Activated CD4-positive, alpha-beta T cell treated with anti-CD3 and anti-CD28 coated beads, Interleukin-2, amount 50 U/mL, for 24 hours (primary cell): ENCODE measurements around the gene TSPAN11.
"Not testable (repeated sequence)": the region's sequence is repeated elsewhere in the genome, so short reads cannot be mapped to it uniquely, and the experiment has no call there.

Experiments used
- DNase-seq, 2 donors: peaks; one replicate each; pipeline ENCODE4 v3.0.0-alpha.2; 2020; ENCODE audit warnings: low read depth in 1 of 2, low spot score in 1 of 2

TSPAN11 gene, protein sequence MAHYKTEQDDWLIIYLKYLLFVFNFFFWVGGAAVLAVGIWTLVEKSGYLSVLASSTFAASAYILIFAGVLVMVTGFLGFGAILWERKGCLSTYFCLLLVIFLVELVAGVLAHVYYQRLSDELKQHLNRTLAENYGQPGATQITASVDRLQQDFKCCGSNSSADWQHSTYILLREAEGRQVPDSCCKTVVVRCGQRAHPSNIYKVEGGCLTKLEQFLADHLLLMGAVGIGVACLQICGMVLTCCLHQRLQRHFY

DNA sequence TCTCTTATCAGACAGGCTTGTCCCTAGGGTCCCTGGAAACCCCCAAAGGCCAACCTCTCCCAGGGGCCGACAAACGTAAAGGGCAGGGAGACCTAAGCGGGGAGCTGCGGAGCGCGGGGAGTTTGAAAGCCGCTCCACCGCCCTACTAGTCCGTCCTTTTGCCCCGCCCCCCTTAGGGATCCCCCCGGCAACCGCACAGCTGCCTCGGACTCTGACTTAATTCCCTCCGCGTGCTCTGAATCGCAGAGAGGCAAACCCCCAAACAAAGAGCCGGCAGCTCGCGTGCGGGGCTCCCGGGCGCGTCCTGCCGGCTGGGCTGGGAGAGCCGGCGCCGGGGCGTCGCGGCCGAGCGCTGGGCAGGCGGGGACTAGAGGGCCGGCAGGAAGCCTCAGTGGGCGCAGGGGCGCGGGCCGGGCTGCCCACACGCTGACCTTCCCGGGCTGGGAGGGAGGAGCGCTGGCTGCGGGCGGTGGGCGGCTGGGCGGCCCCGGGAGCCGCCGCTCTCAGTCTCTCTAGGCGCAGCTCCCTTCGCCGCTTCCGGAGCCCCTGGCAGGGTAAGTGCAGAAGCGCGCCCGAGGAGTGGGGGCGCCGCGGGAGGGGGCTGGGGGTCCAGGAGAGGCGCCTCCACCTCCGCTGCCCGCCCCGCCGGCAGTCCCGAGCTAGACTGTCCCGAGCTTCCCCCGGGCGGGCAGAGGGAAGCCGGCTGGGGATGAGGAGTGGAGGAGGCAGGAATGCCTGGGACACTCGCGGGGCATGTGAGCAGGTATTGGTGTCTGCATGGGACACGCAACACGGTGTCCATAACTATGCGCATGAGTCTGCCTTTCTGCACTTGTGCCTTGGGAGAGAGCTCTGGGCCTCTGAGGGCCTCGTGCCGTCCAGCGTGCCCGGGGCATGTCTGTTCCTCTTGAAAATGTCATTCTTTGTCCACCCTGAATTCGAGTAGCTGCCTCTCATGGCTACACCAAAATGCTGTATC, at the start of gene TSPAN11:
Gene TSPAN11 (plus strand): TSS at position 506 of the 979 bp plus-strand sequence. CDS start 27,244 bp downstream, outside the sequence.
- no peak for DNase-seq

DNA sequence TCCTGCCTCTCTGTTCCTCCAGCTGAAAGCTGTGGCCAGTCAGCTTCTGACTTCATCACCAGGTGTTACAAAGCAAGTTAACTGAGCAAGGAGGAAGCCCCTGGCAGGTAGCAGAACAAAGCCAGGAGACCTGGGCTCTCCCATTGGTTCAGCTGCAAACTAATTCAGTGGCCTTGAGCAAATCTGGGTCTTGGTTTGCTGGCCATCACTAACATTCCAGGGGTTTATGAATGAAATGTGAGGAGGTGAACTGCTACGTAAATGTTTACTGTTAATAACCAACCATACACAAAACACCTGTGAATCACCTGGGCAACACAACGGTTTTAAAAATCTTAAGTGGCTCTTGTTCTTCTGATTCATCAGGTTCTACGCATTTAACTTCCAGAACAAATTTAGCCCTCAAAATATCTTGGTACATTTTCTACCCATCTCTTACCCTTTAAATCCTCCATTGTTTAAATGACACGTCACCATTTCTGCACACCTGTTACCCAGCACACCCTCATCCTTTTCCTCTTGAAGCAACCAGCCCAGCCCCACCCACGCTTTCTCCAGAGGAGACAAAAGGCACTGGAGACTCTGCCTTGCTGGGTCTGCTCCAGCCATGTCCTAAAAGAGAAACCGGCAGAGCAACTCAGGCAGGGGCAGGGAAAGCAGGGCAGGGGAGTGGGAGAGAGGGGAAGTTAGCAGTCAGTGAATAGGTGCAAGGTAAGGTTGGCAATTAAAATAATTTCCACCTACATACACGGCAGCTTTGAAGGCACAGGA, 49.3 kb upstream of the TSPAN11 start:
- DNase-seq: no peak

DNA sequence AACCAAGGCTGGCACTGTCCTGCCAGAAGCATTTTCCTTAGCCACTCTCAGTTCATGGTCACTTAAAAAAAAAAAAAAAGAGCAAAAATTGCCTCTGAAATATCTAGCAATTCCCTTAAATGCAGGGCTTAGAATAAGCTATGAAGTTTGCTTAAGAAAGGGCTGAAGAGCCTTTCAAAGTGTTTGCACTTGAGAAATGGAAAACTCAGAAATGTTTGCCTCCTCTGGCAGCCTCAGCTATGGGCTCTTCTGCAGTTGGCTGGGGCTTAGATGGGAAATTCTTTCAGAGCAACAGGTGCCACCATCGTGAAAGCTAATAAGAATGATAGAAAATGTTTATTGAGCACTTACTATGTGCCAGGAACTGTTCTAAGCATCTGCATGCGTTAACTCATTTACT, 48.5 kb upstream of the TSPAN11 start:
- DNase-seq: no peak

DNA sequence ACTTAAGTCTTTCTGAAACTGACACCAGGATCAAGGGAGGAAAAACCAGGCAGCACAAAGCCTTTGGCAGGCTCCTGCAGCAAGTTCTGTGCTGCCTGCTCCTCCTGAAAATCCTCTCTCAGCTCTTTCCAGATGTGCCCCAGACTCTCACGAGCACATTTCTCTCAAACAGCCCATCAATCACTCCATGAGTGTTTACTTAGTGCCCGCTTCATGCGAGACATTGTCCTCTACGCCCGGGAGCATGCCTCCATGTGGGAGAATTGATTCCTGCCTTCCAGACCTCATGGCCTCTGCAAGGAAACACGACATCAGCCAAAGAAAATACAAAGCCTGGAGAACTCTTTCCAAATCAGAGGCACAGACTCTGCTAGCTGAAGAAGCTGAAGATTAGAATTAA, 46.5 kb upstream of the TSPAN11 start:
- DNase-seq: no peak

DNA sequence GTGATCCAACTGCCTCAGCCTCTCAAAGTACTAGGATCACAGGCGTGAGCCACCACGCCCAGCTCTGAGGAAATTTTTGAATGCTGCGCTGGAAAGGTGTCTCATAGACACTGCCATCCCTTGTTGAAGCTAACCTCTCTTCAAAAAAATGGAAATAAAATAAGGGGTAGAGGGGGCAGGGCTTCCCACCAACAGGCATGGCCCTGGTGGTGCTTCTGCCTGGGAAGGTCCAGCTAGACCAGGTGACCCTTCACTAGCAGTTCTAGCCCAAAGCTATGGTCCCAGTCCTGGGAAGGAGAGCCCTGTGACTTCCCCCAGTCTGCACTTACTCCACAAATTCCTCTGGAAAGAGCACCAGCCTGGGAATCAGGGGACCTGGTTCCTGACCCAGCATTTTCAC, 45.7 kb upstream of the TSPAN11 start:
- DNase-seq: no peak

DNA sequence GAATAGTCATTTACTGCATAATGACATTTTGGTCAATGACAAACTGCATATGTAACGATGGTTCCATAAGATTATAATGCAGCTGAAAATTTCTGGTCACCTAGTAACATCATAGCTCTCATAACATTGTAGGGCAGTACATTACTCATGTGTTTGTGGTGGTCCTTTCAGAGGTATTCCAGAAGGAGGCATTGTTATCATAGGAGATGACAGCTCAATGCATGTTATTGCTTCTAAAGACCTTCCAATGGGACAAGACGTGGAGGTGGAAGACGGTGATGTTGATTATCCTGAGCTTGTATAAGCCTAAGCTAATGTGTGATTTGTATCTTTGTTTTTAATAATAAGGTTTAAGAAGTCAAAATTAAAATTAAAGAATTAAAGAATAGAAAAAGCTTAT, 43.8 kb upstream of the TSPAN11 start:
- DNase-seq: no peak

DNA sequence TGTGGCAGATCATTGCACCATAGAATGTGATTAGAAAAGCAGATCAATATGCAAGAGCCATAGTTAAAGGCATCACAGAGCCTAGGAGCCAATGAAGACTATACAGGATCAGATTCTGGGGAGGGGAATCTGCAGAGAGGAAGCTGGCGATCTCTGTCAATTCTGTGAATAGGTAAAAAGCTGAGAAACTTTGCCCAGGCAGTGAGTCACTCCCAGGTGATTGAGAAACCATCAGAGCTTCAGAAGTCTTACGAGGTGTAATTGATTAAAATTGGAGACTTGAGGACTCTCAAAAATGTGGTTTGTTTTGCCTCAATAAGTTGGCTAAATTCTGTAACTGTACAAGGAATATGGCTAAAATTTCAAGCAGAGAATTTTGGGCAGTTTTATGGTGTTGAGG, 41.7 kb upstream of the TSPAN11 start:
- no peak for DNase-seq

DNA sequence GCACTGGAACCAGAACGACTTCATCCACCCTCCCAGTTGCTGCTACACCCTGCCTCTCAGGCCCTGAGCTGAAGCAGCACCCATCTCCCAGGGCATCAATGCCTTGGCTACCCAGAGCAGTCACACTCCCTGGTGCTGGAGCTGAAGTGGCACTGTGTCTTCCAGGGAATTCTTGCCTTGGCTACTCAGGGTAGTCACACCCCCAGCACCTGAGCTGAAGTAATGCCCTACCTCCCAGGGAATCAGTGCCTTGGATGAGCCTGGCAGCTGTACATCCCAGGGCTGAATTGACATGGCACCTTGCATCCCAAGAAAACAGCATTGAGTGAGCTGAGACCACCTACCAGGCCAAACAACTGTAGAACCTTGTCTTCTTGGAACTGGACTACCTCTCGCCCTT, 41.2 kb upstream of the TSPAN11 start:
- DNase-seq: no peak

DNA sequence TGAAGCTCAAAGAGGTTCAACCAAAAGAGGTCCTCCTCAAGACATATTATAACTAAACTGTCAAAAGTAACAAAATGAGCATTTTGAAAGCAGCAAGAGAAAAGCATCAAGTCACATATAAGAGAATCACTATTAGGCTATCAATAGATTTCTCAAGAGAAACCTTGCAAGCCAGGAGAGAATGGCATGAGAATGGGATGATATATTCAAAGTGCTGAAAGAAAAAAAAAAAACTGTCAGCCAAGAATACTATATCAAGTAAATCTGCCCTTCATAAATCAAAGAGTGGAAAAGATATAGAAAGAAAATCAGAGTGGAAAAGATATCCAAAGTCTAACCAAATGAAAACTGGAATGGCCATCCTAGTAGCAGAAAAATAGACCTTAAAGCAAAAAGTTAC, 39.3 kb upstream of the TSPAN11 start:
- DNase-seq: no peak

DNA sequence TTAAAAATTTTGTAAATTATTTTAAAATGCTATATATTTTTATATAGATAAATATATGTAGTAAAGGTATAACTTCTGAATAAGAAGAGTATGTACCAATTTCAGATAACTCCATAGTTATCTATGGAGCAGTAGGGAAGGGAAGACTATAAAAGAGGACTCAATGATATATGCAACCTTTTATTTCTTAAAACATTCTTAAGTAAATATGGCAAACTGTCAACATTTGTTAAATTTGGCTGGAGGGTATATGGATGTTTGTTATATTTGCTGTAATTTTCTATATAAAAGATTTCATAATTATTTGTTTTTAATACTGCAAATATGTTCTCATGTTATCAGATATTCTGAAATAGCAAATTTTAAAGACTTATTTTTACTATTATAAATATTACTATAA, 38.3 kb upstream of the TSPAN11 start:
- DNase-seq: no peak

DNA sequence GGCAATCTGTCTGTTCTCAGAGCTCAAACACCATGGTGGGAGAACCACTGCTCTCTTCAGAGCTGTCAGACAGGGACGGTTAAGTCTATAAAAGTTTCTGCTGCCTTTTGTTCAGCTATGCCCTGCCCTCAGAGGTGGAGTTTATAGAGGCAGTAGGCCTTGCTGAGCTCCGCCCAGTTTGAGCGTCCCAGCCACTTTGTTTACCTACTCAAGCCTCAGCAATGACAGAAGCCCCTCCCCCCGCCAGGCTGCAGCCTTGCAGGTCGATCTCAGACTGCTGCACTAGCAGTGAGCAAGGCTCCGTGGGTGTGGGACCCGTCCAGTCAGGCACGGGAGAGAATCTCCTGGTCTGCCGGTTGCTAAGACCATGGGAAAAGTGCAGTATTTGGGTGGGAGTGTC, 32.0 kb upstream of the TSPAN11 start:
- DNase-seq: not testable (repeated sequence)

DNA sequence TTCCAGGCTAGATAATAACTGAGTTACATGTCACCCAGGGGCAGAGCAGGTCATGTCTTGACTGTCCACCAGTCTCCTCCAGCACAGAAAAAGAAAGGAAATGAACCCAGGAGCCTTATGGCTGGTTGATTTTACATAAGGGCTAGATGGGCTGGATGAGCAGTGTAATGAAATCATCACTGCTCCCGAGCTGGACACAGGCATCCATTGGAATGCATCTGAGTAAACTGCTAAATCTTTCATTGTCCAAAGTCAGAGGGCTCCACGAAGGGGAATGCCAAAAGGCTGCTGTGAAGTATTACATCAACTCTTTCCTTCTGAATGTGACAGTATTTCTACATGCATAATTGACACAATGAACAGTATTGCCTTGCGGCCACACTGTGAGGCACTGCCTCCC, 30.1 kb upstream of the TSPAN11 start:
- no peak for DNase-seq

DNA sequence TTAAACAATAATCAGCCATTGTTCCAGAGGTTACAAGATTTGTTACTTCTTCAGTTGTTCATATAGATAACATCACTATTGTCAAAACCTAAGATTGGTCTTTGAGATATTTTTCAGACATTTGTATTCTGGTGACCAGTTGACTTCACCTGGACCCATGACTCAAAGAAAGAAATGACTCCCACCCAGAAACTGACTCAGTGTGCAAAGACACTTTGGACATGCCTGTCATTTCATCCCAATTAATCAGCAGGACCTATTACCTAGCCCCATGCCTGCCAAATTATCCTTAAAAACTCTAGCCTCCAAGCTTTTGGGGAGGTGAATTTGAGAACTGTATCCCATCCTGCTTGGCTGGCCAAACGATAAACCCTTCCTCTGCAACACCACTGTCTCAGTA, 27.7 kb upstream of the TSPAN11 start:
- no peak for DNase-seq

DNA sequence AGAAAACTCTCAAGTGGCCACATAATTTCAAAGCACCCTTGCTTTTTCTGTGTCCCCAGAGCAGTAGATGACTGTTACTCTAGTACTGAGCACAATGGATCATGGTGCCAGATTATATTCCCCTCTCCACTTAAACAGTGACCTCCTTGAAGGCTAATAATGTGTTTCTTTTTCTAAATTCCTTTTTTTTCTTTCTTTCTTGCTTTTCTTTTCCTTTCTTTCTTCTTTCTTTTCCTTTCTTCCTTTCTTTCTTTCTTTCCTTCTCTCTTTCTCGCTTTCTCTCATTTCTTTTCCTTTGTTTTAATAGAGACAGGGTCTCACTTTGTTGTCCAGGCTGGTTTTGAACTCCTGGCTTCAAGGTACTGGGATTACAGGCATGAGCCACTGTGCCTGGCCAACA, 26.2 kb upstream of the TSPAN11 start:
- no peak for DNase-seq

DNA sequence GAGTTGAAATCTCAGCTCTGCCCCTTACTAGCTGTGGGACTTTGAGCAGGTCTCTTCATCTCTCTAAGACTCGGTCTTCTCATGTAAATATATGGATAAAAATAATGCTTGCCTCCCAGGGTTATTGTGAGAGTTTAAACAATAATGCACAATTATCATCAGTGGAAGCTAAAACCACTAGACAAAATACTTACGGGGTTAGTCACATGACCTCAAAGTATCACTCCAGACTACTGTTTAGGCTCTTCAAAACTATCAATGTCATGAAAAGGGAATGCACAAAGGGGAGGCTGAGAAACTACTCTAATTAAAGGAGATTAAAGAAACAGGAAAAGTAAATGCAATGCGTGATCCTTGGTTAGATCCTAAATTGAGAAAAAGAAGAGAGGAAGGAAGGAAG, 24.5 kb upstream of the TSPAN11 start:
- no peak for DNase-seq

DNA sequence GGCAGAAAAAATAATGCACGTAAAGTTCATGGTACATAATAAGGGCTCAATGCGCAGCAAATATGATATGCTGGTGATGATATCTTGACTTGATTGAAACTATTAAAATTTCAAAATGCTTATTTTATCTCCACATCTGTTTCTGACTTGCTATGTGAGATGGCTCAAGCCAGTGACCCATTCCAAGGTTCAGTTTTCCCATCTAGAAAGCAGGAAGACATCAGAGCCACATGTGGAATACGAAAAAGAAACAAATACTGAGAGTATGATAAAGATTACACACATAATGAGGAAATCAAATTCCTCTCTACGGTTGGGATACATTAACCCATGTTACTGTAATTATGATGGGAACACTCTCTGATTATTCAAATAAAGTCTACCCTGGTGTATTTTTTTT, 24.0 kb upstream of the TSPAN11 start:
- DNase-seq: no peak

DNA sequence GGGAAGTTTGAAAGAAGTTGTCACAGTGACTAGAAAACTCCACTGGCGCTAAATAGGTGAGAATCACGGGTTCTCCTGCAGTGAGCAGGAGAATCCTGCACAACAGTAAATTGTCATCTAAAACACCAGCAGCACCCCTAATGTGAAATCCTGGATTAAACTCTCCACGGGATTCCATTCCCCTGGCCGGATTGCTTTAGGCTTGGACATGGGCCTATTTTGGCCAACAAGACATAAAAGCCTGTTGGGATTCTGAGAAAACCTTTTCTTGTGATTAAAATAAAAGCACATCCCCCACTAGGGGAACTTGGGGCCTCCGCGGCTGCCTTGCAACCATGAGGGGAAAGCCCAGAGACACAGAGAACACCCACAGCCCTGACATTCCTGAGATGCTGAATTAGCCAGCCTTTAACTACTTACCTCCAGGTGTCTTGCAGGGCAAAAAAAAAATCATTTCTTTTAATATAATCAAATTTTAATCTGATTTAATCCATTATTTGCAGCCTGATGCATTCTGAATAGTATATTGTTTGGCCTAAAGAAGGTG, 21.0 kb upstream of the TSPAN11 start:
- DNase-seq: no peak

DNA sequence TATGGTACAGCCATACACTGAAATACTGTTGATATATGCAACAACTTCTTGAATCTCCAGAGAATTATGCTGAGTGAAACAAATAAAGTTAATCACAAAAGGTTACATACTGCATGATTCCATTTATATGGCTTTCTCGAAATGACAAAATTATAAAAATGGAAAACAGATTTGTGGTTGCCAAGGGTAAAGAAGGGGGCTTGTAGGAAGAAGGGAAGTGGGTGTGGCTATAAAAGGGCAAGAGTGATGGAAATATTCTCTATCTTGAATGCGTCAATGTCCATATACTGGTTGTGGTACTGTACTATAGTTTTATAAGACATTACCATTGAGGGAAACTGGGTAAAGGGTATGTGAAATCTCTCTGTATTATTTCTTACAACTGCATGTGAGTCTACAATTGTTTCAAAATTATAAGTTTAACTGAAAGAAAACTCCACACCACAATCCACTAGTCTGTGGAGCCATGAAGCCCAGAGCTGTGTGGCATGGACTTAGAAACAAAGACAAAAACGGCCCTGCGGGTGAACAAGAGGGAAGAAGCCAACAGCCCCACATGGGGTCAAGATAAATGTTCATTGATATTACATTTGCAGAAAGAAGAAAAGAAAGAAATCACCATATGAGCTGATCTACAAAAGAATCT, 18.3 kb upstream of the TSPAN11 start:
- DNase-seq: no peak

DNA sequence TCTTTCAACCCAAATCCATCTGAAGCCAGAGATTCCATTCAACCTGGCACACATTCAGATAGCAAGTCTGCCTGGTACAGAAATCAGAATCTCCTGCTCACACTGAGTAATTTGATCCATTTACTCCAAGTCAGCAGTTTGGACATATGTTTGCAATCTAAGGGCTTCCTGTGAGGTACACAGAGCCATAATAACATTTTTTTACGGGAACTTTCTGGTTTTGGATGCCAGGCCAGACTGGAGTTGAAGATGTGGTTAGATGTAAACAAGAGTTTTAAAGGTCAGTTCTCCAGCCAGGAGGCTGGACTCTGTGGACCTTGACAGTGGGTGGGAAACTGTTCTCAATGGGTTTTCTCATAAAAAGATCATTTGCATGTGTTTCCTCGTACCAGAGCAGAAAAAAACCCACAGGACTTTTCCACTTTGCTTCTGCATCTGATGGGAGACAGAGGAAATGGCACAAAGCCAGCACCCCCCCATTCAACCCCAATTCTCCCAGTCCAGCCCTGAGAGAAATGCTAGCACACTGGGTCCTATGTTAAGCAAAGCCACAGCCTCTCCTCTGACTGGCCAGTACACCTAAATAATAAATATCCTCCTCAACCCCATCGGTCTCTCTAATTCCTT, 17.7 kb upstream of the TSPAN11 start:
- no peak for DNase-seq

DNA sequence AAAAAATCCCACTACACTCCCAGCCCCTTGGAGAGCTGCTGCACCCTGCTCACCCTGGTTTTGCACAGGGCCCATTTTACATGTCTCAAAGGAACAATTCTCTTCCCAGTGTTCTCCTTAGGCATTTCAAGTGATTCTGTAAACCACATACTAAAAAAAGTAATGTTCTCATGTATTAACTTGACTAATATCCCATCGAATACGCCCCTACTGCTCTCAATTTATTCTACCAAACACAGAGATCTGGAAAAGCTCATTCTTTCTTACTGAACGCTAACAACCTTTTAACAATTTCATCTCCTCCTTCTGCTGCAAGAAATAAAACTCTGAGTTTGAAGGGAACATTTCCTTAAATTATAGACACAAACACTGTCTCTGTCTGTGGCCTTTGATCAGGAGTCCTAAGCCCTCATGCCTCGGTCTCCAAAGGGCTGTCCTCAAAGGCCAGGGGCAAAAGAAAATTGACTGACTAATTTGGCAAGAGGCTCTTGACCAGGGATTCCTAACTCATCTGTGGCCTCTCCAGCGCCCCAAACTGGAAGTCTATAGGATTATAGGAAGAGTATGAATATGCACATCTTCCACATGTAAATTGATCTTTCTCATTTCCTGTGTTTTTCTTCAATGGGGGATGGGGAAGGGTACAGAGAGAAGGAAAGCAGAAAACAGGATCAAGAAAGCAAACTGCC, 17.1 kb upstream of the TSPAN11 start:
- DNase-seq: no peak
